ENCODE results near the gene PNKD.

The PNKD gene

DNA sequence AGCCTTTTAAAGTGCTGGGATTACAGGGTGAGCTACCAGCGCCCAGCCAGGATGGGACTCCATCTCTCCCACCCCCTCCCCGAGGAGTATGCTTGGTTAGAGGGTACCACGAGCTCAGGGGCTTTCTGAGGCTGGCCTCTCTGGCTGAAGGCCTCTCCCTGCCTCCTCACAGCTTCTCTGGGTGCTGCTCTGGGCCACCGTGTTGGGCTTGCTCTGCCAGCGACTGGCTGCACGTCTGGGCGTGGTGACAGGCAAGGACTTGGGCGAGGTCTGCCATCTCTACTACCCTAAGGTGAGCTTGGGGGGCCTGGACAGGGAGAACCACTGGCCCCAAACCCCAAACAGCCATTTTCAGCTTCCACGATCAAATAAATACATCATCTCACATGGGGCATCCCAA is 114.7 kb downstream of the PNKD start:
- no peak for DNase-seq (ENCODE audit: low read depth)
- no peak overlapping the region for H3K4me3 ChIP-seq (ENCODE audit: control insufficient read depth, low read depth, low read length)
- TF ChIP-seq, protein P1, sequence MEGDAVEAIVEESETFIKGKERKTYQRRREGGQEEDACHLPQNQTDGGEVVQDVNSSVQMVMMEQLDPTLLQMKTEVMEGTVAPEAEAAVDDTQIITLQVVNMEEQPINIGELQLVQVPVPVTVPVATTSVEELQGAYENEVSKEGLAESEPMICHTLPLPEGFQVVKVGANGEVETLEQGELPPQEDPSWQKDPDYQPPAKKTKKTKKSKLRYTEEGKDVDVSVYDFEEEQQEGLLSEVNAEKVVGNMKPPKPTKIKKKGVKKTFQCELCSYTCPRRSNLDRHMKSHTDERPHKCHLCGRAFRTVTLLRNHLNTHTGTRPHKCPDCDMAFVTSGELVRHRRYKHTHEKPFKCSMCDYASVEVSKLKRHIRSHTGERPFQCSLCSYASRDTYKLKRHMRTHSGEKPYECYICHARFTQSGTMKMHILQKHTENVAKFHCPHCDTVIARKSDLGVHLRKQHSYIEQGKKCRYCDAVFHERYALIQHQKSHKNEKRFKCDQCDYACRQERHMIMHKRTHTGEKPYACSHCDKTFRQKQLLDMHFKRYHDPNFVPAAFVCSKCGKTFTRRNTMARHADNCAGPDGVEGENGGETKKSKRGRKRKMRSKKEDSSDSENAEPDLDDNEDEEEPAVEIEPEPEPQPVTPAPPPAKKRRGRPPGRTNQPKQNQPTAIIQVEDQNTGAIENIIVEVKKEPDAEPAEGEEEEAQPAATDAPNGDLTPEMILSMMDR (IDR thresholded peaks at IDR 0.05; ENCODE audit: control insufficient read depth, insufficient read depth, low read depth, low read length, missing control alignments), result no peak

DNA sequence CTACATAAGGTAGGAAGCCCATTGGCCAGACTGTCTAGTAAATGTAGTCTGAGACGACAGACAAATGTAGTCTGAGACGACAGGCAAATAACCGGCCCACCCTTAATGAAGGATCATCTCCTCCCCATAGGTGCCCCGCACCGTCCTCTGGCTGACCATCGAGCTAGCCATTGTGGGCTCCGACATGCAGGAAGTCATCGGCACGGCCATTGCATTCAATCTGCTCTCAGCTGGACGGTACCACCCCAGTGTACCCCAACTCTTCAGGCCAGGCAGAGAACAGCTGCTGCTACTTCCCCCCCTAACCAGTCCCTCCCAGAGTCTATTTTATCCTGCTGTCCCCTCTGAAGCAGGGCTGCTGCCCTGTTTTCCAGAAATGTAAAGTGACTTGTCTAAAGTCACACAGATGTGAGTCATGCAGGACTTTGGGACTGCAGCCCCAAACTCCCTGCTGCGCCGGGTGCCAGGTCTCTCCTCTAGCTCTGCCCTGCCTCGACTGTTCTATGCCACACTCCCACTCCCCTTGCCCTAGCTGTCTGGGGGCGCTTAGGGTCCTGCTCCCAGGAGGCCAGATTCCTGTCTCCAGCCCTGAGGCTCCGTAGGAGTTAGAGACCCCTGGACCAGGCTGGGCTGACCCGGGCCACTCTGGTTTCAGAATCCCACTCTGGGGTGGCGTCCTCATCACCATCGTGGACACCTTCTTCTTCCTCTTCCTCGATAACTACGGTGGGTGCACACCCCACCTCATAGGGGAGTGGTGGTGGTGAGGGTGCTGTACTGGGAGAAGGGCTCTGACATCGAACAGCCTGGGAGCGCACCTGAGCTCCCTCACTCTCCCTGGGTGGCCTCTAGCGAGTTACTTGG is 116.4 kb downstream of the PNKD start:
- TF ChIP-seq, protein P1 (IDR thresholded peaks at IDR 0.05; ENCODE audit: control insufficient read depth, insufficient read depth, low read depth, low read length, missing control alignments), result no peak
- no peak overlapping the region for H3K4me3 ChIP-seq (ENCODE audit: control insufficient read depth, low read depth, low read length)
- DNase-seq (ENCODE audit: low read depth), result no peak

DNA sequence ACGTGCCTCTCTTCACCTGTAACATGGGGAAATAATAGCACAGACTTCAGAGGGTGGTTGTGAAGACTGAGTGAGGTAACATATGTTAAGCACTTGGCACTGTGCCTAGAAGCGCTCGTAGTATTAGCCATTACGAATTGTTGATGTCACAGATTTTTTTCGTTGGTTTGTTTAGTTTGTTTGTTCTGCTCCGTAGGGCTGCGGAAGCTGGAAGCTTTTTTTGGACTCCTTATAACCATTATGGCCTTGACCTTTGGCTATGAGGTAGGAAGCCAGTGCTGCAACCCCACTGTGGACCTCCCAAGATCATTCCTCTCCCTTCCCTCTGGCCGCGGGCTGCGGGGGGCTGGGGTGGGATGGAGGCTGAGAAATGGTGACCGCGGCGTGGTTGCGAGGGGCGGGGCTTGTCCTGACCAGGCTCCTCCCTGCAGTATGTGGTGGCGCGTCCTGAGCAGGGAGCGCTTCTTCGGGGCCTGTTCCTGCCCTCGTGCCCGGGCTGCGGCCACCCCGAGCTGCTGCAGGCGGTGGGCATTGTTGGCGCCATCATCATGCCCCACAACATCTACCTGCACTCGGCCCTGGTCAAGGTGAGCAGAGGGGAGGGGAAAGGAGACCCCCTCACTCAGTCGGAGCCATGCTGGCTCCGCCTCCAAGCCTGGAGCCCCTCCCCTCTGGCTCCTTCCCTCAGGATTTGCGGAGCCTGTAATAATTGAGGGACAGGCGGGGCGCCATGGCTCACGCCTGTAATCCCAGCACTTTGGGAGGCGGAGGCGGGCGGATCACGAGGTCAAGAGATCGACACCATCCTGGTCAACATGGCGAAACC is 117.3 kb downstream of the PNKD start:
- TF ChIP-seq, protein P1 (IDR thresholded peaks at IDR 0.05; ENCODE audit: control insufficient read depth, insufficient read depth, low read depth, low read length, missing control alignments), result no peak
- DNase-seq (ENCODE audit: low read depth), result no peak
- no peak overlapping the region; the same call in 1 of the 2 replicates for H3K4me3 ChIP-seq (ENCODE audit: control insufficient read depth, low read depth, low read length)

DNA sequence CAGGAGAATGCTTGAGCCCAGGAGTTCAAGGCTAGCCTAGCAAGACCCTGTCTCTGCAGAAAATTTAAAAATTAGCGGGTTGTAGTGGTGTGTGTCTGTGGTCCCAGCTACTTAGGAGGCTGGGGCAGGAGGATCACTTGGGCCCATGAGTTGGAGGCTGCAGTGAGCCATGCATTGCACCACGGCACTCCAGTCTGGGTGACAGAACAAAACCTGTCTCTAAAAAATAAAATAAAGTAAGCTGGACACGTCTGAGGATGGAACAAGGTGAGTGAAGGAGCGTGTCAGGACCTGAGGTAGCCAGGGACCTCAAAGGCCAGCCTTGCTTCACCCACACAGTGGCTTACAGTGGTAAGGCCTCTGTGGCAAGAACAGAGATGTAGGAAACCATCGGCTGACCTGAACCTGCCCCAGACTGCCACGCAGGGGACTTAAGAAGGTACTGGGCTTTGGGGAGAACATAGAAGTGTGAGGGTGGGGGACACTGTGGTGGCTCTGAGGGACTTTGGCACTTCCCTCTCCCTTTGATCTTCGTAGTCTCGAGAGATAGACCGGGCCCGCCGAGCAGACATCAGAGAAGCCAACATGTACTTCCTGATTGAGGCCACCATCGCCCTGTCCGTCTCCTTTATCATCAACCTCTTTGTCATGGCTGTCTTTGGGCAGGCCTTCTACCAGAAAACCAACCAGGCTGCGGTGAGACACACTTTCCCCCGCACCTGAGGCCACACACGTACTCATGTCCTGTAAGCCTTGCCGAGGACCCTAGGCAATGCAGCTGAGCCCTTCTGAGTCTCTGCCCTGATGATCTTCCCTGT is 119.2 kb downstream of the PNKD start:
- TF ChIP-seq, protein P1 (IDR thresholded peaks at IDR 0.05; ENCODE audit: control insufficient read depth, insufficient read depth, low read depth, low read length, missing control alignments), result no peak
- DNase-seq (ENCODE audit: low read depth), result no peak
- H3K4me3 ChIP-seq (ENCODE audit: control insufficient read depth, low read depth, low read length), result no peak overlapping the region

DNA sequence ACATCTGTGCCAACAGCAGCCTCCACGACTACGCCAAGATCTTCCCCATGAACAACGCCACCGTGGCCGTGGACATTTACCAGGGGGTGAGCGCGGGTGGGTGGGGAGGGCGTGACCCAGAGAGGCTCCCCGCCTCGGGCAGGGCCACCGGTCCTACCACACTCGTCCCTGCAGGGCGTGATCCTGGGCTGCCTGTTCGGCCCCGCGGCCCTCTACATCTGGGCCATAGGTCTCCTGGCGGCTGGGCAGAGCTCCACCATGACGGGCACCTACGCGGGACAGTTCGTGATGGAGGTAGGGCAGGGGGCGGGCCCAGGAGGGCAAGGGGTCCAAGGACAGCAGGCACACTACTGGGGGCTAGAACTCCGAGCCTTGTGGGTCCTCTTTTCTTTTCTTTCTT is 120.9 kb downstream of the PNKD start:
- TF ChIP-seq, protein P1 (IDR thresholded peaks at IDR 0.05; ENCODE audit: control insufficient read depth, insufficient read depth, low read depth, low read length, missing control alignments), result no peak
- no peak for DNase-seq (ENCODE audit: low read depth)
- no peak overlapping the region for H3K4me3 ChIP-seq (ENCODE audit: control insufficient read depth, low read depth, low read length)

DNA sequence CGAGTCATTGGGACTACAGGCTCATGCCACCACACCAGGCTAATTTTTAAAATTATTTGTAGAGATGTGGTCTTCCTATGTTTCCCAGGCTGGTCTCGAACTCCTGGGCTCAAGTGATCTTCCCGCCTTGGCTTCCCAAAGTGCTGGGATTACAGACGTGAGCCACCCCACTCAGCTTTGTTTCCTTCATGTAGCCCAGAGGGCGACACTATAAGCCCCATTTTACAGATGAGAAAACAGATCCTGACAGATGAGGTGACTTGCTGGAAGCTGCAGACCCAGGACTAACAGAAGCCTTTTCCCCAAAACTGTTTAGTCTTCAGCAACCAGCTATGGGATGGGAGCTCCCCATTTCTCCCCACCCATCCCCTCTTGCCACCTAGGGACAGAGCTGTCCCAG is 122.1 kb downstream of the PNKD start:
- TF ChIP-seq, protein P1 (IDR thresholded peaks at IDR 0.05; ENCODE audit: control insufficient read depth, insufficient read depth, low read depth, low read length, missing control alignments), result no peak
- no peak for DNase-seq (ENCODE audit: low read depth)
- H3K4me3 ChIP-seq (ENCODE audit: control insufficient read depth, low read depth, low read length), result no peak overlapping the region
